CD4-positive, alpha-beta T cell (primary cell): ENCODE measurements around the gene PLOD3. TPM values are rescaled to one million over a fixed set of nuclear protein-coding genes. Genes with fewer than 3 reads are reported as not detected.

Source experiments
- ATAC-seq: fragments of 200-7000 bp; cut with Tn5 transposase; one replicate; pipeline ENCODE4 v1.10.0; 2022; ENCODE audit warnings: mild to moderate bottlenecking; ENCODE audit not compliant: poor library complexity
- CTCF ChIA-PET: fragments of 350-600 bp; sonication (Branson Sonifier 250); formaldehyde crosslinking; loops from one replicate; lab custom pipeline; 2021; ENCODE audit warnings: antibody characterized with exemption, inconsistent platforms; lab: Charles Lee
- POLR2A ChIA-PET: fragments of 350-600 bp; sonication (Branson Sonifier 250); formaldehyde crosslinking; loops from one replicate; lab custom pipeline; 2021; ENCODE audit warnings: antibody characterized with exemption, inconsistent platforms; lab: Charles Lee
- DNase-seq, 14 experiments: peaks; one replicate each; pipeline ENCODE4 v3.0.0-alpha.2; 2013 to 2020; ENCODE audit warnings: mixed read lengths in 2 of 14
- H3K27ac ChIP-seq, 2 donors: one replicate each; pipeline versions ENCODE4 v1.5.1 to v1.7.0; 2013; ENCODE audit warnings: low read length in 2 of 2, low read depth in 1 of 2, mild to moderate bottlenecking in 1 of 2
- H3K27me3 ChIP-seq, 2 experiments: 1 replicate in 1 of 2; 2 replicates in 1 of 2; pipeline versions ENCODE4 v1.6.1 to v1.7.0; 2013; ENCODE audit warnings: low read length in 2 of 2, control low read depth in 1 of 2, mild to moderate bottlenecking in 1 of 2, moderate library complexity in 1 of 2; ENCODE audit not compliant: insufficient read depth in 2 of 2, control insufficient read depth in 1 of 2
- H3K36me3 ChIP-seq: one replicate; pipeline ENCODE4 v1.6.1; 2013; ENCODE audit warnings: low read length, control low read depth; ENCODE audit not compliant: insufficient read depth
- H3K4me1 ChIP-seq: one replicate; pipeline ENCODE4 v1.6.1; 2013; ENCODE audit warnings: low read length, control low read depth; ENCODE audit not compliant: insufficient read depth
- H3K4me3 ChIP-seq: one replicate; pipeline ENCODE4 v1.5.1; 2013; ENCODE audit warnings: mild to moderate bottlenecking, low read length, moderate library complexity
- H3K9me3 ChIP-seq, 2 experiments: 1 replicate in 1 of 2; 2 replicates in 1 of 2; pipeline versions ENCODE4 v1.6.1 to v1.7.0; 2013; ENCODE audit warnings: low read length in 2 of 2, mild to moderate bottlenecking in 2 of 2, control low read depth in 1 of 2, moderate library complexity in 1 of 2; ENCODE audit not compliant: control insufficient read depth in 1 of 2, insufficient read depth in 1 of 2
- H3K27ac Mint-ChIP-seq: one replicate; pipeline ENCODE4 v1.8.0; 2020; ENCODE audit warnings: mixed read lengths
- H3K27me3 Mint-ChIP-seq: one replicate; pipeline ENCODE4 v1.8.0; 2021; ENCODE audit warnings: mixed read lengths
- H3K36me3 Mint-ChIP-seq: one replicate; pipeline ENCODE4 v1.8.0; 2021; ENCODE audit warnings: low read depth, mixed read lengths
- H3K4me1 Mint-ChIP-seq: one replicate; pipeline ENCODE4 v1.8.0; 2021; ENCODE audit warnings: low read depth, mixed read lengths
- H3K4me3 Mint-ChIP-seq: one replicate; pipeline ENCODE4 v1.8.0; 2020; ENCODE audit warnings: mild to moderate bottlenecking, mixed read lengths
- H3K9me3 Mint-ChIP-seq: one replicate; pipeline ENCODE4 v1.8.0; 2020; ENCODE audit warnings: mixed read lengths
- CTCF ChIP-seq: fragments of 200-600 bp; IDR thresholded peaks from one replicate; pipeline ENCODE4 v1.8.0; 2022; ENCODE audit warnings: antibody characterized with exemption, mild to moderate bottlenecking
- intact Hi-C, 2 experiments: fragments of 100-400 bp; cut with DNase I in 1 of 2; cut with micrococcal nuclease in 1 of 2; formaldehyde crosslinking; loops; one replicate each; pipeline versions ENCODE4 v1.15.1 to v1.9.0; 2023 to 2025; cut with DNase I, micrococcal nuclease
- total RNA-seq, 174 experiments: library from RNA in 2 of 174; stranded (reverse) in 2 of 174; gene quantifications; one replicate each; pipeline ENCODE4 v1.2.3 and lab custom pipeline; 2021 to 2026

Gene PLOD3
- total RNA-seq, 2 experiments from 2014 or later = 13.8 to 15.9 TPM

DNA sequence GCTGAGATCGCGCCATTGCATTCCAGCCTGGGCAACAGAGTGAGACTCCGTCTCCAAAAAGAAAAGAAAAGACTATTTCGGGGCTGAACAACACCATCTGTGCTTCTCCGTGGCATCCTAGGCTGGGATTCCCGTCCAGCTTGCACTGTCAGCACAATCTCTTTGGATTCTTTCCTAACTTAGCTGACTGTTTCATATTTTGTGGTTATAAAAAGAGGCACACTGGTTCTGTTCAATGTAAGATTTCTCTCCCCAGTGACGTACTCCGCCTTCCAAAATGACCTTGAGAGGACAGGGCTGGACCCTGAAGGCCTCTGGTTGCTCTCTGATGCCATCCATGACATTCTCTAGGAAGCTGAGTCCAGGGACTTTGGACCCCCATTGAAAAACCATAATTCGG lies 9.3 kb upstream of the PLOD3 start:
- intact Hi-C loops = no loop called here
- Mint-ChIP-seq H3K9me3 (no peaks in the 10 kb centered on the region), H3K27me3 (no peaks in the 10 kb centered on the region), H3K27ac (no peak overlapping the region), H3K4me1 (peaks cover 5% of the 10 kb centered on the region), H3K36me3 (peaks cover 61% of the 10 kb centered on the region), H3K4me3 (no peak overlapping the region)
- POLR2A ChIA-PET = interaction anchor here (1.3 kb wide), 1 partner anchor 9 kb away, joined by 5 read pairs; the partner anchor contains the start of gene ZNHIT1
- ATAC-seq (no peak), DNase-seq (no peak)
- peaks cover 49% of the 10 kb centered on the region for H3K36me3 ChIP-seq
- no peaks in the 10 kb centered on the region for H3K27me3 ChIP-seq
- H3K9me3 ChIP-seq = no peaks in the 10 kb centered on the region
- TF ChIP-seq CTCF = no peak
- no peak overlapping the region for H3K27ac ChIP-seq
- H3K4me1 ChIP-seq = peaks cover 2% of the 10 kb centered on the region
- CTCF ChIA-PET = no interaction called here
- no peak overlapping the region for H3K4me3 ChIP-seq

DNA sequence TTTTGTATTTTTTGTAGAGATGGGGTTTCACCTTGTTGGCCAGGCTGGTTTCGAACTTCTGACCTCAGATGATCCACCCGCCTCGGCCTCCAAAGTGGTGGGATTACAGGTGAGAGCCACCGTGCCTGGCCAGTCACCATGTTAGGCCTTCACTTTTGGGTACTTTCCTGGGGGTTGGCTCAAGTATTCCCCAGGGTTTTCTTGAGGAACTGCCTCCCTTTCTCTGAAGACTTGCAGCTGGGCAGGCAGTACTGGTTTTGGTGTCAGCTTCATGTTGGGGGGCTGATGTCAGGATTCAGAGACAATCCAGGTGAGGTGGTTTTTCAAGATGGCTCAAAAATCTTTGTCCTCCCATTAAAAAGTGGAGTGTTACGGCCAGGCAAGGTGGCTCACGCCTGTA lies 8.3 kb upstream of the PLOD3 start:
- Histone ChIP-seq H3K27ac (no peak overlapping the region), H3K4me3 (no peak overlapping the region), H3K27me3 (no peaks in the 10 kb centered on the region), H3K4me1 (peaks cover 6% of the 10 kb centered on the region), H3K36me3 (peaks cover 53% of the 10 kb centered on the region), H3K9me3 (no peaks in the 10 kb centered on the region)
- intact Hi-C loops = no loop called here
- Mint-ChIP-seq H3K36me3 (peaks cover 63% of the 10 kb centered on the region), H3K9me3 (no peaks in the 10 kb centered on the region), H3K27ac (no peak overlapping the region), H3K27me3 (no peaks in the 10 kb centered on the region), H3K4me3 (no peak overlapping the region), H3K4me1 (peaks cover 3% of the 10 kb centered on the region)
- TF ChIP-seq CTCF = no peak
- no peak for DNase-seq
- ATAC-seq = no peak
- CTCF ChIA-PET = no interaction called here
- POLR2A ChIA-PET = interaction anchor here (0.7 kb wide), 1 partner anchor 26 kb away, joined by 4 read pairs; no protein-coding TSS in a partner anchor

DNA sequence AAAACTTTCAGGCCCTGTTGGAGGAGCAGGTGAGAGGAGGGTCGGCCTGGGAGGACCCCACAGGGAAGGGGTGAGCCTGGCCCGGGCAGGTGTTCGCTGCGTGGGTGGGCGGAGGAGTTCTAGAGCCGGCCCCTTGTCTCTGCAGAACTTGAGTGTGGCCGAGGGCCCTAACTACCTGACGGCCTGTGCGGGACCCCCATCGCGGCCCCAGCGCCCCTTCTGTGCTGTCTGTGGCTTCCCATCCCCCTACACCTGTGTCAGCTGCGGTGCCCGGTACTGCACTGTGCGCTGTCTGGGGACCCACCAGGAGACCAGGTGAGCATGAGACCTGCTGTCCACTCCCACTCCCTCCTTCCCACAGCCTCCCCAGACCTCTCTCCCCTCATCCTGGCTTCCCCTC lies 6.1 kb upstream of the PLOD3 start:
- ATAC-seq (no peak), DNase-seq (no peak)
- peaks cover 56% of the 10 kb centered on the region for H3K36me3 Mint-ChIP-seq
- no peak overlapping the region for H3K4me3 Mint-ChIP-seq
- Histone ChIP-seq H3K9me3 (no peaks in the 10 kb centered on the region), H3K27ac (no peak overlapping the region), H3K4me1 (peaks cover 23% of the 10 kb centered on the region), H3K4me3 (no peak overlapping the region), H3K27me3 (no peaks in the 10 kb centered on the region), H3K36me3 (peaks cover 53% of the 10 kb centered on the region)
- intact Hi-C loops = no loop called here
- no peaks in the 10 kb centered on the region for H3K27me3 Mint-ChIP-seq
- ChIA-PET POLR2A (no interaction called here), CTCF (no interaction called here)
- H3K27ac Mint-ChIP-seq = no peak overlapping the region
- peaks cover 20% of the 10 kb centered on the region for H3K4me1 Mint-ChIP-seq
- H3K9me3 Mint-ChIP-seq = no peaks in the 10 kb centered on the region
- no peak for TF ChIP-seq CTCF
